CD14-positive monocyte (primary cell): Measurements from ENCODE around the gene ARHGEF3. TPM values are rescaled to one million over a fixed set of nuclear protein-coding genes. Genes with fewer than 3 reads are reported as not detected.

ENCODE experiments used
- DNase-seq, 3 donors: peaks; one replicate each; pipeline ENCODE4 v3.0.0-alpha.2; 2011 to 2022
- H2AFZ ChIP-seq: 2 replicates; pipeline ENCODE4 v1.6.0; 2012; ENCODE audit warnings: mild to moderate bottlenecking, low read depth, low read length, inconsistent platforms; ENCODE audit not compliant: insufficient read depth, poor library complexity, severe bottlenecking
- H3K27ac ChIP-seq, 2 donors: 1 replicate in 1 of 2; 2 replicates in 1 of 2; pipeline ENCODE4 v1.5.1; 2012 to 2013; ENCODE audit warnings: low read length in 2 of 2, control low read depth in 1 of 2, inconsistent platforms in 1 of 2, low read depth in 1 of 2, mild to moderate bottlenecking in 1 of 2
- H3K27me3 ChIP-seq, 2 donors: one replicate each; pipeline versions ENCODE4 v1.6.0 to v1.6.1; 2011 to 2013; ENCODE audit warnings: low read length in 2 of 2; ENCODE audit not compliant: control insufficient read depth in 2 of 2, insufficient read depth in 2 of 2
- H3K36me3 ChIP-seq, 2 donors: replicated peaks in 1 of 2; 1 replicate in 1 of 2; 2 replicates in 1 of 2; pipeline versions ENCODE4 v1.5.1 to v1.6.1; 2012 to 2013; ENCODE audit warnings: low read length in 2 of 2, control low read depth in 1 of 2, inconsistent platforms in 1 of 2, mild to moderate bottlenecking in 1 of 2; ENCODE audit not compliant: insufficient read depth in 2 of 2, control insufficient read depth in 1 of 2
- H3K4me1 ChIP-seq, 2 donors: 1 replicate in 1 of 2; 2 replicates in 1 of 2; pipeline versions ENCODE4 v1.5.1 to v1.6.1; 2012 to 2013; ENCODE audit warnings: low read length in 2 of 2, control low read depth in 1 of 2, inconsistent platforms in 1 of 2, mild to moderate bottlenecking in 1 of 2, moderate library complexity in 1 of 2; ENCODE audit not compliant: insufficient read depth in 2 of 2, control insufficient read depth in 1 of 2
- H3K4me2 ChIP-seq: replicated peaks from 2 replicates; pipeline ENCODE3; 2012; ENCODE audit warnings: low read length, moderate library complexity, mild to moderate bottlenecking; ENCODE audit not compliant: poor library complexity, severe bottlenecking; ENCODE audit errors: extremely low read depth
- H3K4me3 ChIP-seq, 3 experiments: fragments of 200-600 bp in 1 of 3; sonication (generic) in 1 of 3; replicated peaks in 1 of 3; 1 replicate in 2 of 3; 2 replicates in 1 of 3; pipeline ENCODE4 v1.5.1; 2011 to 2013; ENCODE audit warnings: low read length in 3 of 3, mild to moderate bottlenecking in 3 of 3, control low read depth in 2 of 3, low read depth in 2 of 3, inconsistent platforms in 1 of 3, moderate library complexity in 1 of 3
- H3K79me2 ChIP-seq: 2 replicates; pipeline ENCODE4 v1.6.0; 2012; ENCODE audit warnings: mild to moderate bottlenecking, control low read depth, inconsistent platforms, low read length, moderate library complexity; ENCODE audit not compliant: insufficient read depth
- H3K9ac ChIP-seq: 2 replicates; pipeline ENCODE4 v1.6.0; 2017; ENCODE audit warnings: low read length, mild to moderate bottlenecking; ENCODE audit not compliant: insufficient read depth, poor library complexity, severe bottlenecking
- H3K9me3 ChIP-seq, 2 donors: replicated peaks in 1 of 2; 1 replicate in 1 of 2; 2 replicates in 1 of 2; pipeline versions ENCODE4 v1.5.1 to v1.6.1; 2012 to 2013; ENCODE audit warnings: low read length in 2 of 2, control low read depth in 1 of 2; ENCODE audit not compliant: control insufficient read depth in 1 of 2, insufficient read depth in 1 of 2
- H4K20me1 ChIP-seq: 2 replicates; pipeline ENCODE4 v1.6.0; 2012; ENCODE audit warnings: mild to moderate bottlenecking, low read length, control low read depth, moderate library complexity; ENCODE audit not compliant: insufficient read depth
- H3K27ac Mint-ChIP-seq, 7 donors: one replicate each; pipeline ENCODE4 v1.8.0; 2020; ENCODE audit warnings: mild to moderate bottlenecking in 7 of 7, mixed read lengths in 7 of 7, moderate library complexity in 6 of 7, inconsistent platforms in 2 of 7
- H3K27me3 Mint-ChIP-seq, 3 donors: one replicate each; pipeline ENCODE4 v1.8.0; 2021 to 2022; ENCODE audit warnings: low read depth in 3 of 3, mild to moderate bottlenecking in 3 of 3, mixed read lengths in 3 of 3, moderate library complexity in 3 of 3, inconsistent platforms in 1 of 3
- H3K36me3 Mint-ChIP-seq, 2 donors: one replicate each; pipeline ENCODE4 v1.8.0; 2020; ENCODE audit warnings: mixed read lengths in 2 of 2, inconsistent platforms in 1 of 2, mild to moderate bottlenecking in 1 of 2
- H3K4me1 Mint-ChIP-seq: one replicate; pipeline ENCODE4 v1.8.0; 2020; ENCODE audit warnings: mild to moderate bottlenecking, mixed read lengths
- H3K4me3 Mint-ChIP-seq, 2 donors: one replicate each; pipeline ENCODE4 v1.8.0; 2020; ENCODE audit warnings: mild to moderate bottlenecking in 2 of 2, mixed read lengths in 2 of 2, moderate library complexity in 1 of 2
- H3K9me3 Mint-ChIP-seq, 7 donors: one replicate each; pipeline ENCODE4 v1.8.0; 2020 to 2022; ENCODE audit warnings: mixed read lengths in 7 of 7, mild to moderate bottlenecking in 6 of 7, moderate library complexity in 6 of 7, inconsistent platforms in 2 of 7
- WGBS: methylation state at CpG from one replicate; pipeline ENCODE4 v1.1.5; 2013; ENCODE audit warnings: missing lambda C conversion rate; ENCODE audit not compliant: insufficient coverage; 5-methylcytosine and 5-hydroxymethylcytosine counted together
- intact Hi-C, 2 donors: fragments of 100-400 bp; cut with micrococcal nuclease; formaldehyde crosslinking; loops; one replicate each; pipeline versions ENCODE4 v1.15.0 to v1.15.1; 2023
- polyA plus RNA-seq, 3 donors: library from polyadenylated mRNA; depleted of rRNA in 1 of 3; unstranded in 2 of 3; stranded (reverse) in 1 of 3; fragments of 300-500 nt in 2 of 3; fragments of >200 nt in 1 of 3; fragmentation: Illumina TruSeq in 2 of 3; gene quantifications; 1 replicate in 2 of 3; 2 replicates in 1 of 3; pipeline ENCODE4 v1.2.3, GENCODE V29; 2012 to 2021
- TF ChIP-seq, protein P1 (sequence below): fragments of 200-600 bp; IDR thresholded peaks from one replicate; pipeline ENCODE4 v1.8.0; 2022; ENCODE audit warnings: antibody characterized with exemption, mild to moderate bottlenecking

ARHGEF3 gene
- polyA plus RNA-seq, 3 donors, result 22.6 to 29.5 (median 26.5) TPM

DNA sequence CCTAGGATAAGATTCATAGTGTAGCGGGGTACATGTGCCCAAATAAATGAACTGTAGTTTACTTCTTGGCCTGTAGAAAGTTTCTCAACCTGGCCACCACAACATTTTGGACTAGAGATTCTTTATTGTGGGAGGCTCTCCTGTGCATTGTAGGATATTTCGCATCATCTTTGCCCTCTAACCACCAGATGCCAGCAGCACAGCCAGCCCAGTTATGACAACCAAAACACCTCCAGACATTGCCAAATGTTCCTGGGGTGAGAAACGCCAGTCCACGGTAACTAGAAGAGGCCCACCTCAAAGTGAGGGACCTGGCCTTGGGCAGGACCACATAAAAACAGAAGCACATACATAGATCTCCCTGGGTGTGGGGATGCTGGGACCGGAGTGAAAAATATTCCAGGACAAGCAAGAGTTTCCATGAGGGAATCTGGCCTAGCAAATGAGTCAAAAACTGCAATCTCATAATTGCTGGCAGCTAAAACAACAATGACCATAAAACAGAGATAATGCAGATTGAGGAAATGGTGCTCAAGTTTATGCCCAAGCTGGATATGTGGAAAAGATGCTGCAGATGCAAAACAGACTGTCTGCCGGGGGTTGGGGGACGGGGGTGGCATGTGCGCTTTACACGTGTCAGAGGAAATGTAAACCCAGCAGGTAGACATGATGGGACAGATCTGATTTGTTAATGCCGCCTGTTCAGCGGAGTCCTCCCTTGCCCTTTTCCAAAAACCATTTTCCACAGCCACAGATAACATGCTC lies 39.7 kb downstream of the ARHGEF3 start:
- peaks cover 0 to 33% of the 10 kb centered on the region in 2 donors for H3K36me3 ChIP-seq
- H3K27me3 ChIP-seq, result no peaks in the 10 kb centered on the region
- TF ChIP-seq, protein P1, sequence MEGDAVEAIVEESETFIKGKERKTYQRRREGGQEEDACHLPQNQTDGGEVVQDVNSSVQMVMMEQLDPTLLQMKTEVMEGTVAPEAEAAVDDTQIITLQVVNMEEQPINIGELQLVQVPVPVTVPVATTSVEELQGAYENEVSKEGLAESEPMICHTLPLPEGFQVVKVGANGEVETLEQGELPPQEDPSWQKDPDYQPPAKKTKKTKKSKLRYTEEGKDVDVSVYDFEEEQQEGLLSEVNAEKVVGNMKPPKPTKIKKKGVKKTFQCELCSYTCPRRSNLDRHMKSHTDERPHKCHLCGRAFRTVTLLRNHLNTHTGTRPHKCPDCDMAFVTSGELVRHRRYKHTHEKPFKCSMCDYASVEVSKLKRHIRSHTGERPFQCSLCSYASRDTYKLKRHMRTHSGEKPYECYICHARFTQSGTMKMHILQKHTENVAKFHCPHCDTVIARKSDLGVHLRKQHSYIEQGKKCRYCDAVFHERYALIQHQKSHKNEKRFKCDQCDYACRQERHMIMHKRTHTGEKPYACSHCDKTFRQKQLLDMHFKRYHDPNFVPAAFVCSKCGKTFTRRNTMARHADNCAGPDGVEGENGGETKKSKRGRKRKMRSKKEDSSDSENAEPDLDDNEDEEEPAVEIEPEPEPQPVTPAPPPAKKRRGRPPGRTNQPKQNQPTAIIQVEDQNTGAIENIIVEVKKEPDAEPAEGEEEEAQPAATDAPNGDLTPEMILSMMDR, result no peak
- intact Hi-C loops, result no loop called here
- peak overlapping the region in 1 of 7 donors; percentile 65 for H3K27ac Mint-ChIP-seq
- H3K4me1 ChIP-seq, result peaks cover 28 to 29% of the 10 kb centered on the region in 2 donors
- peaks cover 39 to 45% of the 10 kb centered on the region in 2 donors for H3K36me3 Mint-ChIP-seq
- H3K9ac ChIP-seq, result no peak overlapping the region
- no peaks in the 10 kb centered on the region for H3K9me3 ChIP-seq
- peaks cover 0 to 4% (median 1%) of the 10 kb centered on the region in 3 donors for H3K27me3 Mint-ChIP-seq
- H3K9me3 Mint-ChIP-seq, result no peaks in the 10 kb centered on the region
- H3K79me2 ChIP-seq, result peaks cover 29% of the 10 kb centered on the region
- H3K27ac ChIP-seq, result no peak overlapping the region
- peaks cover 46% of the 10 kb centered on the region for H3K4me1 Mint-ChIP-seq
- no peak overlapping the region for H2AFZ ChIP-seq
- no peak overlapping the region for H3K4me3 Mint-ChIP-seq
- H3K4me3 ChIP-seq, result no peak overlapping the region
- 58% methylated on average over 3 of the region's 11 CpGs for WGBS
- no peak overlapping the region for H3K4me2 ChIP-seq
- peaks cover 8% of the 10 kb centered on the region for H4K20me1 ChIP-seq
- DNase-seq, result no peak

DNA sequence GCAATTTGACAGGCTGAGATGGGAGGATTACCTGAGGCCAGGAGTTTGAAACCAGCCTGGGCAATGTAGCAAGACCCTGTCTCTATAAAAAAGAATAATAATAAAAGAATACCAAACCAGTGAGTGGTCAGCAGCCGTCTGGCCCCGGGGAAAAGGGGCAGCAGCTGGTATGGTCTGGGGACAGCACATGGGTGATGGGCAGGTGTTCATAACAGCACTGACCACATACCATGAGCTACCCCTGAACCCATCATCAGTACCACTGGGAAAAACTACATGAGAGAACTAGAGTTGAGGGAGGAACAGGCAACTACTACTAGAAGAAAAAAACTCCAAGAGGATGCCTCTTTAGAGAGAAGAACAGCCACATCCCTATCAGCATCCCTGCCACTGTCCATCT lies 40.7 kb downstream of the ARHGEF3 start:
- Histone ChIP-seq H3K79me2 (peaks cover 27% of the 10 kb centered on the region), H3K9me3 (no peaks in the 10 kb centered on the region), H3K9ac (no peak overlapping the region), H2AFZ (no peak overlapping the region), H3K27me3 (no peaks in the 10 kb centered on the region), H4K20me1 (peaks cover under 1% of the 10 kb centered on the region), H3K4me2 (no peak overlapping the region), H3K4me3 (no peak overlapping the region), H3K27ac (no peak overlapping the region), H3K4me1 (peaks cover 39% of the 10 kb centered on the region in 2 donors), H3K36me3 (peaks cover 0 to 28% of the 10 kb centered on the region in 2 donors)
- WGBS, result no CpG with 5 or more reads among the region's 2 CpGs
- peaks cover 39 to 42% of the 10 kb centered on the region in 2 donors for H3K36me3 Mint-ChIP-seq
- H3K4me3 Mint-ChIP-seq, result no peak overlapping the region
- intact Hi-C loops, result no loop called here
- peaks cover 0 to 3% (median 0%) of the 10 kb centered on the region in 7 donors for H3K9me3 Mint-ChIP-seq
- H3K4me1 Mint-ChIP-seq, result peaks cover 56% of the 10 kb centered on the region
- peaks cover 0 to 4% (median 1%) of the 10 kb centered on the region in 3 donors for H3K27me3 Mint-ChIP-seq
- H3K27ac Mint-ChIP-seq, result peak overlapping the region in 3 of 7 donors; percentile 10 to 77 (median 46)
- DNase-seq, result no peak
- TF ChIP-seq, protein P1, result no peak
